HG02852 (cell line): ENCODE measurements around the gene SLIT3.
"Not testable (repeated sequence)": the region's sequence is repeated elsewhere in the genome, so short reads cannot be mapped to it uniquely, and the experiment has no call there.

Experiments used
- ATAC-seq: cut with Tn5 transposase; IDR thresholded peaks from one replicate; pipeline ENCODE4 v1.9.1; 2021; ENCODE audit warnings: mild to moderate bottlenecking, moderate library complexity; ENCODE audit not compliant: unreplicated experiment

SLIT3 gene

DNA sequence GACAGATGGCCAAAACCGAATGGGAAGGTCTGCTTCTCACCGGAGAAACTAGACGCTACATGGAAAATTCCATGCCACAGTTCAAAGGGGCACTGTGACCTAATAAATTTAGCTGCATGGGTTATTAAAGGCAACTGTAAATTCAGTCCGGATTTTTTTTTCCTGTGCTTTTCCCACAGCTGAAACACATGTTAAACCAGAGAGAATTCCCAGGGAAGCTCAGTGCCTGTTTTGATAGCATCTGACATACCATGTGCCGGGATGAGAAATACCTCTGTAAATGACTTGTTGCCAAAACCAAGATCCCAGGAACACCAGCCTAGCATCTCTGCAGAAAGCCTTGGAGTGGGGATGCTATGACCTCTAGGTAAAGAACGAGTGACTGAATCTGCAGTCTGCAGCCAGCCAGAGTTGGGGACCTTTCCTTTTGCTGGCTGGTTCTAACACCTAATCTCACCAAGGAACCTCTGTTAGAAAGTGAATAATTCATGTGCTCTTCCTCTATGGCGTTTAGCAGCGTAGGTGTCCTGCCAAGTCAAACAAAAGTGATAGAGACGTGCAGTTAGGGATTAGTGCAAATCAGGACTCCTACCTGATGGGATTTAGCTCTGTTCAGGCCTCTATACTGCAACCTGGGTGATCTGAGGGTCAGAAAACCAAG lies 77.9 kb downstream of the SLIT3 start:
- no peak for ATAC-seq

DNA sequence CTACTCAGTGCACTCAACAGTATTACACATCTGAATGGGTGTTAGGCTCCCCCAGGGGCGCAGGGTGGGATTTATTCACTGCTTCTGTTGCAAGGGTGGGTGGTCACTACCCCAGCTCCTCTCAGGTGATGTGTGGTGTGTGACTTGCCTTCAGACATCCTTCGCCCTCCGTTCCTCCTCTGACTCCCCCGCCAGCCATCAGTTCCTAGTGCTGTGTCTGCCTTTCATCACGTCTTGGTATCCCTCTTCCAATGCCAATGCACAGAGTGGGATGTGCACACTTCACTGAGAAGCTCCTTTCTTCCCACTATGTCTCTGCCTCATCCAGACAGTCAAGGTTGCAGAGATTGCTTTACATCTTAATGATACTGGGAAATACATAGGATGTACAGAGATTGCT lies 79.4 kb downstream of the SLIT3 start:
- no peak for ATAC-seq

DNA sequence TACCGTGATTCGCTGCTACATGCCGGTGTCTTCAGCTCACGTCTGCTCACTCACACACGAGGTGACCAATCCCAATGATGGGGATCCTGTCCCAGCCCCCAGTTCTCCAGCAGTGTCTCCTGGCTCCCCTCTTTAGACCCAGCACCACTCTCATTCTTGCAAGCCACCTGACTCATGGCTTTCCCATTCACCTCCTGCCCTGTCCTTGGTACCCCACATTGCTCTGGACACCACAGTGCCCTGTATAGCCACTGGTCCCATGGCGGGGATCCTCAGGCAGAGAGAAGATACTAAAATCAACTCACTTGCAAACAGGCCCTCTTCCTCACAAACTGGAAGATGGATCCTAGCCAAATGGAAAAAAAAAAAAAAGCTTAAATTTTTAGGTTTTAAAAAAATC lies 81.0 kb downstream of the SLIT3 start:
- ATAC-seq = no peak

DNA sequence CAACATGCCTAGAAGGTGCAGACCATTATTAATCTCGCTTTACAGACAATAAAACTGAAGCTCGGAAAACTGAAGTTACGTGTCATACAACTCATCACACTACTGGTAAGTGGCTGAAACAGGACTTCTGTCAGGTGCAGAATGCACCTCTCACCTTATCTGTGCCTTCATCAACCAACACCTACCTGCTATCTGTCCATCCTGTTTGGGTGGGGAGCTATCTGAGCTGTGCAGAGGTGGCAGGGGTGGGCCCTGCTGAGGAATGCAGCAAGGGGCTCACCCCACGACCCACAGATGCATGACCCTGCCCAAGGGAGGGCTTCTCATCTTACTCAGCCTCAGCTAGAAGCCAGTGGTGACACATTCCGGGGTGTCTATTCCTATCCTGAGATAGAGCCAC lies 81.6 kb downstream of the SLIT3 start:
- no peak for ATAC-seq

DNA sequence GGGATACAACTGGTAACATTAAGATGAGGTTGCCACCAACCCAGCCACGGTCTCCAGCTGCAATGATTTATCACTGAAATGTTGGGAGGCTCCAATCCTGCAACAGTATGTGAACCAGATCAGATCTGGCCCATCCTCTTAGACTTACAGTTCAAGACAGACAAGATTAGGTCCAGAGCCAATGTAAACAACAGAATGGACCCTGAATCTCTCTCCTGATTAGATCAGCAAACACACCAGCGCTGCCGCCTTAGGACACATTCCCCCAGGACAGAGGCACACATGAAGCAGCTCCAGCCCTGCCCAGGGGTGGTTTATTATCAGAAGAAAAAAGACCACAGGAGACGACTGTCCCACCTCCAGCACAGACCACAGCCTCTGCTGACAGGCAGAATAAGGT lies 82.1 kb downstream of the SLIT3 start:
- ATAC-seq = no peak

DNA sequence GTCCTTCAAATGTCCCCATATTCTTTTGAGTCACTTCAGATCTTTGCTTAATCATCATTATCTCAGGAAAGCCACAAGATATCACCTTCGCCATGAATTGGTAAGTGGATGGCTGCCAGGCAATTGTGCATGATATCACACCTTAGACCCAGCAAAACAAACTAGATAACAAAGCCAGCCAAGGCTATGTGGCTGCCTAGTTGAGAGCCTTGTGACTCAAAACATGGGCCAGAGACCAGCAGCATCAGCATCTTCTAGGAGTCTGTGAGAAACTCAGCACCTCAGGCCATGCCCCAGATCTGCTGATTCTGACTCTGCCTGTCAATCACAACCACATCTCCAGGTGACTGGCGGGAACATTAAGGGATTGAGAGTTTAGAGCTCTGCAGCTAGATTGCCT lies 82.8 kb downstream of the SLIT3 start:
- no peak for ATAC-seq

GRCh38 chr5:169216866-169217265 lies 84.1 kb downstream of the SLIT3 start:
- ATAC-seq = no peak

- no peak for ATAC-seq
Measured at GRCh38 chr5:169213479-169213878, 87.5 kb downstream of the SLIT3 start.

DNA sequence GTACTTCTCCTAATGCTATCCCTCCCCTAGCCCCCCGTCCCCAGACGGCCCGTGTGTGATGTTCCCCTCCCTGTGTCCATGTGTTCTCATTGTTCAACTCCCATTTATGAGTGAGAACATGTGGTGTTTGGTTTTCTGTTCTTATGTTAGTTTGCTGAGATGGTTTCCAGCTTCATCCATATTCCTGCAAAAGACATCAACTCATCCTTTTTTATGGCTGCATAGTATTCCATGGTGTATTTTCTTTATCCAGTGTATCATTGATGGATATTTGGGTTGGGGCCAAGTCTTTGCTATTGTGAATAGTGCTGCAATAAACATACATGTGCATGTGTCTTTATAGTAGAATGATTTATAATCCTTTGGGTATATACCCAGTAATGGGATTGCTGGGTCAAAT lies 89.2 kb downstream of the SLIT3 start:
- not testable (repeated sequence) for ATAC-seq

DNA sequence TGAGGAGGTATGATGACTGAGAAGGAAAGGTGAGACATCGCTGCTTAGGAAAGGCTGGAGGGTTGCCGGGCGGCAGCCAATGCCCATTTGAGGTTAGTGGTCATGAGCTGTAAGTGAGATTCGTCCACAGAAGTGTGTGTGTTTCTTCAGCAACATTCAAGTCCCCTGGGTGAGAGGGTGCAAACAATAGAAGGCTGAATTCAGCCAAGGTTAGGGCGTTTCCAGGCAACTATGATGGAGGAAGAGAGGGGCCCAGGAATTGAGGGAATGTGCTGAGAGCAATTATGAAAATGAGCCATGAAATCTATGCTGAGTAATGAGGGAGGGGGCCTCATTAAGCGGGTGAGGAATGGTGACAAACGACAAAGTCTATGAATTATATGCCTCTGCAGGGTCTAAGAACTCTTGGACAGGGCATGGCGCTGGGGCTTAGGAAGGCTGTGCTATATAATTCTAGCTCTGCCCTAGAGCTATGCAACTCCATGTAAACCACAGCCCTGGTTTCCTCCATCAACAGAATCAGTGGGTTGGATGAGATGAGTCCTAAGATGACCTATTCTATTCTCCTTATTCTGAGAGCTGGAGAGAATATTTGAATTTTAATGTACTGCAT lies 96.0 kb downstream of the SLIT3 start:
- ATAC-seq = no peak

DNA sequence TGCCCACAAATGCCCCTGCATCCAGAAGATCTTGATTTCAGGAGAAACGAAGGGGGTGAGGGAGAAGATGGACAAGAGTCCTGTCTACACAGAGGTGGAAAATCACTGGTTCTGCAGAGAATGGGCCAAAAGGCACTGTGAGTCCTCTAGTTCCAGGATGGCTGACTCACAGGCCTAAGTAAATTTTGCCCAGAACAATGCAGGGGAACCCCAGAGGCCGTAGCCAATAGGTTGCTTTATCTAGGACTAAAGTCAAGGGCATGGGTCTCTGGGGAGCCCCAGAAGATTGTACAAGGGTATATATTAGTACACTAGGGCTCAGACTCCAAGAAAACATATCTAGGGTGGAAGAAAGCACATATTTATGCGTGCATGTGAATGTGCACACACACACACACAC lies 98.0 kb downstream of the SLIT3 start:
- no peak for ATAC-seq

DNA sequence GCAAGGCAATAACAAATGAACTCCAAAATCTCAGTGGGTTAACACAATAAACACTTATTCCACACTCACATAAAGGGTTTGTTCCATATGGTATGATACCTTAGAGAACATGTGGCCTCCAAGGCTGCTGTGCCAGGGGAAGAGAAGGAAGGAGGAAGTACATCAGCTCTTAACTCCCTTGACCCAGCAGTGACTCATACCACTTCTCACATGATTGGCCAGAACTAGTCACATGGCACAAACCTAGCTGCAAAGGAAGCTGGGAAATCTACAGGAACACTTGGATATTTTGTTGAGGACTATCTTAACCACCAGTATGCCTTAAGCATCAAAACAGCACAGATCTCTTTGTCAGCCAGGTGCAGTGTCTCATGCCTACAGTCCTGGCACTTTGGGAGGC lies 99.3 kb downstream of the SLIT3 start:
- no peak for ATAC-seq

GRCh38 chr5:169200125-169200778 lies 100.7 kb downstream of the SLIT3 start:
- no peak for ATAC-seq

- ATAC-seq = no peak
Measured at GRCh38 chr5:169197343-169197742, 103.6 kb downstream of the SLIT3 start.

DNA sequence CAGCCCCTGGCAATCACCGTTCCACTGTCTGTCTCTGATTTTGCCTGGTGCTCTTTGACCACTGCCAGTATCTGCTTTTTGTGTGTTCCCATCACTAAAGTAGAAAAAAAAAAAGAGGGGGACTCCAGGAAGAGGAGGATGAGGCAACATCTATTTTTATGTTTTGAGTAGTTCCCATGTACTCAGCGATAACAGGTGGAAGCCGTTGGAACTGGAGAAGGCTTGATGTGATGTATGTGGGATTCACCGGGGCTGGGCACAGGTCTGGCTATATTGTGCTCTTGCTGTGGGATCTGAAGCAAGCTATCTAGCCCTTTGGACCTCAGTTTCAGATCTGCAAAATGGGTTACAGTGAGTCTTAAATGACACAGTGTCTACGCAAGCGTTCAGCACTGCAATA lies 104.9 kb downstream of the SLIT3 start:
- no peak for ATAC-seq

- no peak for ATAC-seq
Measured at GRCh38 chr5:169195601-169196000, 105.3 kb downstream of the SLIT3 start.

GRCh38 chr5:169192536-169192935 lies 108.4 kb downstream of the SLIT3 start:
- ATAC-seq = no peak

DNA sequence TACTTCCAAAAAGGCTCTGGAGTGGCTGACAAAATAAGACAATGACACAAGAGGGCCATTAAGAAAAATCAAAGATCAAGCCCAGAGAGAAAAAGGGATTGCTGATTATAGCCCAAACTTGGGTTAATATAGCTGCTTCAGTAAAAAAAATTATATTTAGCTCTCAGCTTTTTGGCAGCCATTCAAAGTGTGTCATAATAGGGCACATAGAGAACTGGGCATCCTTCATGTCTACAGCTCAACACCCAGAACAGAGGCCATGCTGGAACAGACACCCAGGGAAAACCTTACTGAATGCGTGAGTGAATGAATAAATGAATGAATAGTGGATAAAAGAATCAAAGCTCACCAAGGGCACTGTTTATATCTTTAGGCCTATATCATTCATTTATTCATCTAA lies 110.1 kb downstream of the SLIT3 start:
- no peak for ATAC-seq

DNA sequence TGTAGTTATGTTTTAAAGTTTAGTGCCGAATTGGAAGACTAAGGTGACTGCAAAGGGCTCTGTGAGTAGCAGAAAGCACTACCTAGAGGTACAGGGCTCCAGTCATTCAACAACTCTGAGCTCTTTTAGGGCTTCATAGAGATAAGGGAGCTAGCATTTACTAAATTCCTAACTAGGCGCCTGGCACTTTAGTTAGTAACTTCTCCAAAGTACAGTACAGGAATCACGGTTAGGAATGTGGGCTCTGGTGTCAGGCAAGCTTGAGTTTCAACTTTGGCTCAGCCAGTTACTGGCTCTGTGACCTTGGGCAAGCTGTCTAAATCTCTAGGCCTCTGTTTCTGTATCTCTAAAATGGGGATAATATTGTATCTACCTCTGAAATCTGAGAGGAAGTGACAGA lies 115.3 kb downstream of the SLIT3 start:
- no peak for ATAC-seq

GRCh38 chr5:169183576-169183975 lies 117.4 kb downstream of the SLIT3 start:
- ATAC-seq = no peak

- no peak for ATAC-seq
Measured at GRCh38 chr5:169182797-169183196, 118.1 kb downstream of the SLIT3 start.

DNA sequence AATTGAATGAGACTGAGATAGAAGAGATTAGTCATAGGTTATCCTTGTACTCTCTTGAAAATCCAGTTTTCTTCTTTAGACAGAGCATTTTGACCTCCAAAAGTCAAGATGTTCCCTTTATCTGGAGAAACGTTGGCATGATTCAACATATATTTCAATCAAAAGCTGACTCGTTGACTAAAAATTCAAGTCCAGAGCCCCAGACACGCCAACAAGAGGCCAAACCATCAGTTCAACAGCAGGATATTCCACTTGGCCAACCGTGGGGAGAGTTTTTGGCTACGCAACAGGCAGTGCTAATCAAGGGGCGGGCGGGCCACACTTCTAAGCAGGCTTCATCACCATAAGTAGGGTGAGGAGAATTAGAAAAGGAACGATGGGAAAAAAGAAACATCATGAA lies 119.1 kb downstream of the SLIT3 start:
- ATAC-seq = no peak

- no peak for ATAC-seq
Measured at GRCh38 chr5:169178754-169179153, 122.2 kb downstream of the SLIT3 start.
